Endometrial microvascular endothelial cells (primary cell): Measurements from ENCODE around the gene ELAVL3. TPM values are rescaled to one million over a fixed set of nuclear protein-coding genes. Genes with fewer than 3 reads are reported as not detected.
"Not testable (repeated sequence)": the region's sequence is repeated elsewhere in the genome, so short reads cannot be mapped to it uniquely, and the experiment has no call there.

ENCODE experiments used
- in situ Hi-C: cut with HindIII; loops from 2 replicates; pipeline ENCODE4 v1.10.0; 2017; ENCODE audit warnings: low sequenced_read_pairs, low pct_unique_long_range_greater_than_20kb; ENCODE audit errors: inconsistent ontology term
- total RNA-seq: library from RNA; depleted of rRNA; stranded (reverse); fragments of >200 nt; gene quantifications from one replicate; pipeline ENCODE4 v1.2.3, GENCODE V29; 2015; ENCODE audit errors: inconsistent ontology term

Gene ELAVL3
- total RNA-seq, 1 donor from 2014 or later = 7.3 TPM

DNA sequence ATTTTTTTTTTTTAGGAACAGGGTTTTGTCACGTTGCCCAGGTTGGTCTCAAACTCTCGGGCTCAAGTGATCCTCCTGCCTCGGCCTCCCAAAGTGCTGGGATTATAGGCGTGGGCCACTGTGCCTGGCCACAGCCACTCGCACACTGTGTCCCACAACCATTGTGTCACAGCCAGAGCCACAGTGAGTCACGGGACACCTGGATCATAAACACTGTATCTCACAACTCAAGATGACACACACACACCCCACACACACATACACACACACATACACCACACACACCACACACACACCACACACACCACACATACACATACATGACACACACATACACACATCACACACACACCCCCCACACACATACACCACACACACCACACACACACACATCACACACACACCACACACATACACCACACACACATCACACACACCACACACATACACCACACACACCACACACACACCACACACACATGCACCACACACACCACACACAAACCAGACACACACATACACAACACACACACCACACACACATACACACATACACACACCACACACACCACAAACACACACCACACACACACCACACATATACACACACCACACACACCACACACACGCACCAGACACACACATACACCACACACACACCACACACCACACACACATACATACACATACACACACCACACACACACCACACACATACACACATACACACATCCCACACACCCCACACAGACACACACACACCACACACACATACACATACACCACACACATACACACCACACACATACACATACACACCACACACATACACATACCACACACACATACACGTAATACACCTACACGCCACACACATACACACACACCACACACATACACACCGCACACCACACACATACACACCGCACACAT is 16.2 kb downstream of the ELAVL3 start:
- in situ Hi-C loops = no loop called here

DNA sequence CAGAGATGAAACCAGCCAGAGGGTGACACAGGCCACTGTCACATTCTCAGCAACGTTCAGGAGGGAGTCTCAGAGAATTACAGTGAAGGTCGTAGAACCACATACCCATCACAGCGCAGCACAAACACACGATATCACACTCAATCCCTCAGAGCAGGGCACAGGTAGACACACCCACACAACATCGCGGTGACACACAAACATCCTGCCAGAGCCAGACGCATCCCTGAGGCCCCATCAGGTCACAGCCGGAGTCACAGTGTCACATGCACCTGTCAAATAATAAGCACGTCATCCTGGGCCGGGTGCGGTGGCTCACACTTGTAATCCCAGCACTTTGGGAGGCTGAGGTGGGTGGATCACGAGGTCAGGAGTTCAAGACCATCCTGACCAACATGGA is 17.5 kb downstream of the ELAVL3 start:
- in situ Hi-C loops = no loop called here

DNA sequence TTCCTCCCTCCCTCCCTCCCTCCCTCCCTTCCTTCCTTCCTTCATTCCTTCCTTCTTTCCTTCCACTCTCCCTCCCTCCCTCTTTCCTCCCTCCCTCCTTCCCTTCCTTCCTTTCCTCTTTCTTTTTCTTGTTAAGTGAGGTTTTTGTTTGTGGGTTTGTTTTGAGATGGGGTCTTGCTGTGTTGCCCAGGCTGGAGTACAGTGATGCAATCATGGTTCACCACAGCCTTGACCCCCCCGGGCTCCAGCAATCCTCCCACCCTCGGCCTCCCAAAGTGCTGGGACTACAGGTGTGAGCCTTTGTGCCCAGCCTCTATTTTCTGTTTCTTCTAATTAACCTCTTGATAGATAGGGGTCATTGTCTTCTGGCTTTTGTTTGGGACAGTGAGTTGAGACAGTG is 19.4 kb downstream of the ELAVL3 start:
- in situ Hi-C loops = no loop called here

DNA sequence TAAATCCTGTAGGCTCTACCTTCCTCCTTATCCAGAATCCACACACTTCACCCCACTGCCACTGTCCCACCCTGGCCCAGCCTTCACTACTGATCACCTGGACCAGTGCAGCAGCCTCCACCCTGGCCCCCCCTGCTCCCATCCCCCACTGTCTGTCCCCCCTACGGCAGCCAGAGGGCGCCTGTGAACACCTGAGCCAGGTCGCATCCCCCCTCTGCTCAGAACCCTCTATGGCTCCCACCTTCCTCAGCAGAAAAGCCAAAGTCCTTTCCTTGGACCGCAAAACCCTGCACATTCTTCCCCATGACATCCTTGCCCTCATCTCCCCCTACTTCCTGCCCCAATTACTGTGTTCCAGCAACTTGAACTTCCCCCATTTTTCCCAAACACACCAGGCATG is 20.6 kb downstream of the ELAVL3 start:
- in situ Hi-C loops = no loop called here

DNA sequence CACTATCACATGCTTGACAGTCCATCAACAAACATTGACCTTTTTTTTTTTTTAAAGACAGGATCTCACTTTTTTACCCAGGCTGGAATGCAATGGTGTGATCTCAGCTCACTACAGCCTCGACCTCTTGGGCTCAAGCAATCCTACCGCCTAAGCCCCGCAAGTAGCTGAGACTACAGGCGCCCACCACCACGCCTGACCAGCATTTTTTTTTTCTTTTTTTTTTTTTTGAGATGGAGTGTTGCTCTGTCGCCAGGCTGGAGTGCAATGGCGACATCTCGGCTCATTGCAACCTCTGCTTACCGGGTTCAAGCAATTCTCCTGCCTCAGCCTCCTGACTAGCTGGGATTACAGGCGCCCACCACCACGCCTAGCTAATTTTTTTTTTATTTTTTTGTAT is 21.9 kb downstream of the ELAVL3 start:
- in situ Hi-C loops = not testable (repeated sequence)

DNA sequence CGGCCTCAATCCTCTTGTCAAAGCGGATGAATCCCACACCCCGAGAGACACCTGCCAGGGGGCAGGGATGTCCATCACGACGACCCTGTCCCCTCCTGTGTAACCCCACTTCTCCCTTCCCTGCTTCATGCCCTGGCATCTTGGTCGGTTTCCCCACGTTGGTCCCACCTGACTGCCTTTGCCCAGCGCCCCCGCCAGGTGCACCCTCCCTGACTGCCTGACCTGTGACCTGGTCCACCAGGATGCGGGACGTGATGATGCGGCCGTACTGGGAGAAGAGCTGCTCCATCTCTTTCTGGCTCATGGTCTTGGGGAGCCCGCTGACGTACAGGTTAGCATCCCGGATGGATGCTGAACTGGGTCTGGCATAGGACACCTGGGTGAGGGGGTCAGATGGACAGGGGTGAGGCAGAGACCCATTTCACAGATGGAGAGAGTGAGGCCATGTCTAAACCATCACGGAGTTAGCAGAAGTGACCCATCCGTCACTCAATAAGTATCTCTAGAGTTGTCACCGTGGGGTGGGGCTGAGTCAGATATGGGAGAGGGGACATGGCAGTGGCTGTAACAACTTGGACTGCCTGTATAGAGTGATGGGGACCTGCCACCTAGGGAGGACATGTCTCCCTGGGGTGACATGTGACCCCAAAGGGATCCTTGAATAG is 22.5 kb downstream of the ELAVL3 start:
- in situ Hi-C loops = no loop called here

DNA sequence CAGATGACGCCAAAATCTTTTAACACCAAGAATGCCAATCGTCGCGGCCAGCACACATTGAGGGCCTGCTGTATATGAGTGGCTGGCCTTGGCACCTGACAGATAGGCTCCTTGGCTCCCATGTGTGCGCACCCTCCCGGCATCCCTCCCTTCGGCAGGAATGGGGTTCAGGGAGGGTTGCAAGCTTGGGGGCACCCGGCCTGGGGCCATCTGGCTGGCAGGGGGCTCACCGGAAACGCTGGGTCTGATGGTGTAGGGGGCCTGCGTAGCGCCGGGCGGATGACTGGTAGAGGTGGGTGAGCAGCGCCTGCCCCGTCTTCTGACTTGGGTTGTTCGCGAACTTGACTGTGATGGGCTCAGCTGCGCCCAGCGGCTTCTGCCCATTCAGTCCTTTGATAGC is 23.0 kb downstream of the ELAVL3 start:
- in situ Hi-C loops = no loop called here

DNA sequence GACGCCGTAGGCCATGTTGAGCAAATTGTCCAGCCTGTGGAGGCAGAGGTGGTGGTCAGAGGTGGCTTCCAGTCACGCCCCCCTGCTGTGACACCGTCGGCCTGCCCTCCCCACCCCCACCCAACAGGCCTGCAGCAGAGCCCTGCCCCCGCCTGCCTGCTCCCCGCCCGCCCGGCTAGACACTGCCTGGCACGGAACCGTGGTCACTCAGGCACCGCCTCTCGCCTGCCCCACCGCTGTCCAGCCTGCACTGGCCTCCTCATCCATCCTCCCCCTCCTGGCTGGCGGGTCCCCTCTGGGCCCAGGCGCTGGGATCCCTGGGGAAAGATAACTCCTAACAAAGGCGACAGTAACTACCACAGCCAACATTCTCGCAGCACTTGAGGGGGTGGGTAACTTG is 23.7 kb downstream of the ELAVL3 start:
- in situ Hi-C loops = no loop called here

DNA sequence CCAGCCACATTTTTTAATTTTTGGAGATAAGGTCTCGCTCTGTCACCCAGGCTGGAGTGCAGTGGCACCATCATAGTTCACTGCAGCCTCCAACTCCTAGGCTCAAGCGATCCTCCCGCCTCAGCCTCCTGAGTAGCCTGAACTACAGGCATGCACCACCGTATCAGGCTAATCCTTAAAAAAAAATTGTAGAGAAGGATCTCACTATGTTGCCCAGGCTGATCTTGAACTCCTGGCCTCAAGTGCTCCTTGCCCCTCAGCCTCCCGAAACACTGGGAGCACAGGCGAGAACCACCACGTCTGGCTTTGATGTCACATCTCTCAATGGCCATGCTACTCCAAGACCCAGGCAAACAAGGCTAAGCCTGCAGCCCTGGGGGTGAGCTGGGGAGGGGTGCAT is 24.2 kb downstream of the ELAVL3 start:
- in situ Hi-C loops = no loop called here

DNA sequence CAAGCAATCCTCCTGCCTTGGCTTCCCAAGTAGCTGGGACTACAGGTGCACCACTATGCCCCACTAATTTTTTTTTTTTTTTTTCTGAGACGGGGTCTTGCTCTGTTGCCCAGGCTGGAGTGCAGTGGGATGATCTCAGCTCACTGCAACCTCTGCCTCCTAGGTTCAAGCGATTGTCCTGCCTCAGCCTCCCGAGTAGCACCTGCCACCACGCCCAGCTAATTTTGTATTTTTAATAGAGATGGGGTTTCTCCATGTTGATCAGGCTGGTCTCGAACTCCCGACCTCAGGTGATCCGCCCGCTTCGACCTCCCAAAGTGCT is 25.7 kb downstream of the ELAVL3 start:
- in situ Hi-C loops = not testable (repeated sequence)

DNA sequence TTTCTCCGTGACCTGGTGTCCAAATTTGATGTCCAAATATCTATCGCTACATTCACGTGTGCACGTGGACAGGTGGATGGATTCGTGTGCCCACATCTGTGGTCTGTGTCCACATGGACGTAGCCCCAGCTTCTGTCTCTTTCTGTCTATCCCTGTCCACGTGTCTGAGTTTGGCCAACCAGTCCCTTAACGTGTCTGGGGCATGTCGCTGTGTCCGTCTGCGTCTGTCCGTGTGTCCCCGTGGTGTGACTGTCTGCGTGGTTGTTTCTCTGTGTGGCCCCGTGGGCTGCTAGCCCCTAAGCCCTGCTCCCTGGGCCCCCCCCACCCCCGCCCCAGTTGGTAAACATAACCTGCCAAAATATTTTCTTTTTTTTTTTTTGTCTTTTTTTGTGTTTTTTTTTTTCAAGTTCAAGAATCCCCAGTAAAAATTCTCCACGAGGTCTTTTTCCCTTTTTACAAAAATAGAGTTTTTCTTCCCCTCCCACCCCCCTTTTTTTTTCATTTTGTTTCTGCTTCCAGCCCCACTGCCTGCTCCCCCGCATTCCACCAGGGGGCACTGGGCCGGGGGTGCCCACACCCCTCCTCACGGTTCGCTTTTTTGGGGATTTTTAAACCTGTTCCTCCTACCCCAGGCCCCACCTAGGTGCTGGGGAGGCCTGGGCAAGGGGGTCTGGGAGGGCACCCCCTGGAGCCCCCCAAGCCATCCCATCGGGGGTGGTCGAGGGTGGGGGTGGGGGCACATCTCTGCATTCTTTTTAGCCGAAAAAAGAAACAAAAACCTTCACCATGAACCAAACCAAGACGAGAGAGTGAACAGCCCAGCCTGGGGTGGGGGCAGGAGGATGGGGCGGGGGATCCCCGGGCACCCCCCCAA is 27.1 kb downstream of the ELAVL3 start:
- in situ Hi-C loops = no loop called here

DNA sequence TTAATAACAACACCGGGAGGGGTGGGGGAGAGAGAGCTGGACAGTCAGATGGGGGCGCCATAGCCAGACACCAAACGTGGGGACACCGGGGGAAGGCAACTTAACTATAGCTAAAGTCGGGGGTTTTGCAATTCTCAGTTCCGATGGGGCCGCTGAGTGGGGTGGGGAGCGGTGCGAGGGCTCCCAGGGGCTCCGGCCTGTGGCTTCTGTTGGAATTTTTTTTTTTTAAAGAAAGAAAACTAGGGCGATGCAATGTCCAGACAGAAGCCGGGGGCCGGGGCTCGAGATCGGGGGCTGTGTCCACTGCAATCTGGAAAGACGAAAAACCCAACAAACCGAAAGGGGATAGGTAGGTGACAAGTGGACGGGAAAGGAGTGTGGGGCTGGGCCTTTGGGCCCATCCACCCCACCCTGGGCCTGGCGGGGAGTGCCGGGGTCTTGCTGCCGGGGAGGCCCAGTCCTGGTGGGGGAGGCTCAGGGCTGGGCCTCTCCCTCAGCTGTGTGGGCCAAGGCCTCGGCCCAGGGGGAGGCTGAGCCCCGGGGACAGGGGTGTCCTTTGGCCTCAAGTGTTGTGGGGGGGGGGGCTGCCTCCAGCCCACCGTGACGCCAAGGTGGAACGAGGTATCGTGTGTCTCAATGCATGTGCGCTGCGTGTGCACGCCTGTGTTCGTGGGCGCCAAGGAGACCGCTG is 28.1 kb downstream of the ELAVL3 start:
- in situ Hi-C loops = no loop called here

DNA sequence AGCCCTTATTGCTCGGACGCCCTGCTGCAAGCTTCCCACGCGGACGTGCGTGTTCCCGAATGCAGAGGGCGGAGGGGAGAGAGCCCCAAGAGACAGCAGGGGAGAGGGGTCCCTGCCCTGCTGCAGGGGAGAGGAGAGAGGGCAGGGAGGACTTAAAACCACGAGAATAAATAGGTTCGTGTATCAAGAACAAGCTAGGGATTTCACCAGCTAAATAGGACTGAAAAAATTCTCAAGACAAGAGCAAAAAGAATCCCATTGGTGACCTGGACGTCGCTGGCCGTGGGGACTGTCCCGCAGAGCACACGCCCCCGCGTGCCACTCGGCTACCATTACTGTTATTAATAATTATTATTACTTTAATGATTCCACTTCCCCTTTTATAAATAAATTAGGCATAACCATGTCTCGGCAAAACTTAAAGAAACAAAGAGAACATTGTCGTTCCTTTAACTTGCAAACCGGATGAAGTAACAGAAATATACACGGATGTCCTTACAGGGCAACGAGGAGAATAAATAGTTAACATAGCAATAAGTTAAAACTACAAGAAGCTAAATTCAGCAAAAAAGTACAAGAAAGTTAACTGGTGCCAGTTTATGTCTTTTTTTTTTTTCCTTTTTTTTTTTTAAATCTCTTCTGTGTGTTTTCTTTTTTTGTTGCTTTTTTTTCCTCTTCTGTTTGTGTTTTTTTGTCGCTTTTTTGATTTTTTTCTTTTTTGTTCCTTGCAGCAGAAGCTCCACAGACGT is 28.8 kb downstream of the ELAVL3 start:
- in situ Hi-C loops = no loop called here

DNA sequence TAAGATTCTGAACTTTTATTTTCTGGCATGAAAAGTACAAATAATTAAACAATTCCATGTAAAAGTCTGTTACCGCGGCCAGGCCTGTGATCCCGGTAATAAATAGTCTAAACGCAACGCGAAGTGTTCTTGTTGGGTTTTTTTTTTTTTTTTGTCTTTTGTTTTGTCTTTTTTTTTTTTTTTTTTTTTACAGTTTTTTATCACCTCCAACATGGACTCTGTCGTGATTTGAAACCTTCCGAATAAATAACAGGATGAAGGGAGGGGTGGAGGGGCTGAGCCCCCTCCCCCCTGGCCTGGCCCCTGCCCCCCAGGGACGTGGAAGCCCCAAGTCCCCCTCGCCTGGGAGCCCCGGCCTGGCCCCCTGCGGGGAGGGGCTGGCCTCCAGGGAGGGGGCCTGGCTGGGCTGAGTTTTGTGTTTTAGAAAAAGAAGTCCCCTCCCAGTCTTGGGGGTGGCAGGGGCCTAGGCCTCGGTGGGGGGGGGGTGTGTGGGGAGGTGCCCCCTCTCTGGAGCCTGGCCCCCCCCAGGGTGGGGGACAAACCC is 29.4 kb downstream of the ELAVL3 start:
- in situ Hi-C loops = no loop called here

DNA sequence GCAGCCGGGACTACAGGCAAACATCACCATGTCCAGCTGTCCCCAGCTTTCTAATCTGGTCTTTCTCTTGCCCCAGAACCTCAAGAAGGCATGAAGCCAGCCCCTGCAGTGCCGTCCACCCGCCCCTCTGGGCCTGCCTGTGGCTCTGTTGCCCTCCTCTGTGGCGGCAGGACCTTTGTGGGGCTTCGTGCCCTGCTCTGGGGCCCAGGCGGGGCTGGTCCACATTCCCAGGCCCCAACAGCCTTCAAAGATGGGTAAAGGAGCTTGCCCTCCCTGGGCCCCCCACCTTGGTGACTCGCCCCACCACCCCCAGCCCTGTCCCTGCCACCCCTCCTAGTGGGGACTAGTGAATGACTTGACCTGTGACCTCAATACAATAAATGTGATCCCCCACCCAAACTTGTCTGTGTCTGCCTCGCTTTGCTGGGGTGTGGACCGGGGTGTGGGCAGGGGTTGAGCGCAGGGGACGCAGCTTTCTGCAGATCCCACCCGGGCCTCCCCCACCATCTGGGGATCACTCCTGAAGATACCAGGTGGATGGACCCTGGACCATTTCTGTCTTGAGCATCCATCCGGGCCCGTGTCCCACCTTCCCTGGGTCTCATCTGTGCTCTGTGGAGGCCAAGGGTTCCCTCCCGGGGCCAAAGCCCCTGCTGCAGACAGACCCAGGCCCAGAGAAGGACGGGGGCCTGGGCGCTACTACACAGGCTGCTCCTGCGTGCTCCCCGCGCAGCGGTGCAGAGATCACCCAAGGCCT is 30.1 kb downstream of the ELAVL3 start:
- in situ Hi-C loops = no loop called here

DNA sequence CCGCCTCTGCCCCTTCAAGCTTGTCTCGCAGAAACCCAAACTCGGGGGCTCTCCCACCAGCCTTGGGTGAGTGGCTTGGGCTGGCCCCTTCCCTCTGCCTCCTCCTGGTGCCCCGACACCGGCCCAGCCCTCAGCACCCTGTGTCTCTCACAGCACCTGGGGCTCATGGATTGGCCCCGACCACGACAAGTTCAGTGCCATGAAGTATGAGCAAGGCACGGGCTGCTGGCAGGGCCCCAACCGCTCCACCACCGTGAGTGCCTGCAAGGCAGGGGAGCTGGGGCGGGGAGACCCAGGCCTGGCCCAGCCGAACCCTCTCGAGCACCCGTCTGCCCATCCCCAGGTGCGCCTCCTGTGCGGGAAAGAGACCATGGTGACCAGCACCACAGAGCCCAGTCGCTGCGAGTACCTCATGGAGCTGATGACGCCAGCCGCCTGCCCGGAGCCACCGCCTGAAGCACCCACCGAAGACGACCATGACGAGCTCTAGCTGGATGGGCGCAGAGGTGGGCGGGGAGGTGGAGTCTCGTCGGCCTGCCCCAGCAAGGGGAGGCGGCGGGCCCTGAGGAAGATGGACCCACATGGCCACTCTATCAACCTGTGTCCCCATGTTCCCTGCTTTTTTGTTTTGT is 31.8 kb downstream of the ELAVL3 start:
- in situ Hi-C loops = no loop called here

DNA sequence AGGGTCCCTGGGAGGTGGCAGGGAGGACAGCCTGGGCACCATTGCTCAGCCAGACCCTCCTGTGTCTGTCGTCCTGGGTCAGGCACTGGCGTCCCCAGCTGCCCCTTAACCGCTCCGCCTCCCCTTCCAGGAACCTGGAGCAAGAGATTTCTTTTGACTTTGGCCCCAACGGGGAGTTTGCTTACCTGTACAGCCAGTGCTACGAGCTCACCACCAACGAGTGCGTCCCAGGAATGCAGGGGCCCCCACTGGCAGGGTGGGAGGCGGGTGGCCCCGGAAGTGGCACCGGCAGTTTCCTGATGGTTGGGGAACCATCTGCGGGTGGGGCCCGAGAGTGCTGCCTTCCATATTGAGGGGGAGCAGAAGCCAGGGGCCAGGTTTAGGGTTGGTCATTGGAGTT is 32.4 kb downstream of the ELAVL3 start:
- in situ Hi-C loops = no loop called here
